CD14-positive monocyte (primary cell): ENCODE measurements around the gene NAA25. TPM values are rescaled to one million over a fixed set of nuclear protein-coding genes. Genes with fewer than 3 reads are reported as not detected.

ENCODE experiments used
- DNase-seq, 3 donors: peaks; one replicate each; pipeline ENCODE4 v3.0.0-alpha.2; 2011 to 2022
- H2AFZ ChIP-seq: 2 replicates; pipeline ENCODE4 v1.6.0; 2012; ENCODE audit warnings: mild to moderate bottlenecking, low read depth, low read length, inconsistent platforms; ENCODE audit not compliant: insufficient read depth, poor library complexity, severe bottlenecking
- H3K27ac ChIP-seq, 2 donors: 1 replicate in 1 of 2; 2 replicates in 1 of 2; pipeline ENCODE4 v1.5.1; 2012 to 2013; ENCODE audit warnings: low read length in 2 of 2, control low read depth in 1 of 2, inconsistent platforms in 1 of 2, low read depth in 1 of 2, mild to moderate bottlenecking in 1 of 2
- H3K27me3 ChIP-seq, 2 donors: one replicate each; pipeline versions ENCODE4 v1.6.0 to v1.6.1; 2011 to 2013; ENCODE audit warnings: low read length in 2 of 2; ENCODE audit not compliant: control insufficient read depth in 2 of 2, insufficient read depth in 2 of 2
- H3K36me3 ChIP-seq, 2 donors: replicated peaks in 1 of 2; 1 replicate in 1 of 2; 2 replicates in 1 of 2; pipeline versions ENCODE4 v1.5.1 to v1.6.1; 2012 to 2013; ENCODE audit warnings: low read length in 2 of 2, control low read depth in 1 of 2, inconsistent platforms in 1 of 2, mild to moderate bottlenecking in 1 of 2; ENCODE audit not compliant: insufficient read depth in 2 of 2, control insufficient read depth in 1 of 2
- H3K4me1 ChIP-seq, 2 donors: 1 replicate in 1 of 2; 2 replicates in 1 of 2; pipeline versions ENCODE4 v1.5.1 to v1.6.1; 2012 to 2013; ENCODE audit warnings: low read length in 2 of 2, control low read depth in 1 of 2, inconsistent platforms in 1 of 2, mild to moderate bottlenecking in 1 of 2, moderate library complexity in 1 of 2; ENCODE audit not compliant: insufficient read depth in 2 of 2, control insufficient read depth in 1 of 2
- H3K4me2 ChIP-seq: replicated peaks from 2 replicates; pipeline ENCODE3; 2012; ENCODE audit warnings: low read length, moderate library complexity, mild to moderate bottlenecking; ENCODE audit not compliant: poor library complexity, severe bottlenecking; ENCODE audit errors: extremely low read depth
- H3K4me3 ChIP-seq, 3 experiments: fragments of 200-600 bp in 1 of 3; sonication (generic) in 1 of 3; replicated peaks in 1 of 3; 1 replicate in 2 of 3; 2 replicates in 1 of 3; pipeline ENCODE4 v1.5.1; 2011 to 2013; ENCODE audit warnings: low read length in 3 of 3, mild to moderate bottlenecking in 3 of 3, control low read depth in 2 of 3, low read depth in 2 of 3, inconsistent platforms in 1 of 3, moderate library complexity in 1 of 3
- H3K79me2 ChIP-seq: 2 replicates; pipeline ENCODE4 v1.6.0; 2012; ENCODE audit warnings: mild to moderate bottlenecking, control low read depth, inconsistent platforms, low read length, moderate library complexity; ENCODE audit not compliant: insufficient read depth
- H3K9ac ChIP-seq: 2 replicates; pipeline ENCODE4 v1.6.0; 2017; ENCODE audit warnings: low read length, mild to moderate bottlenecking; ENCODE audit not compliant: insufficient read depth, poor library complexity, severe bottlenecking
- H3K9me3 ChIP-seq, 2 donors: replicated peaks in 1 of 2; 1 replicate in 1 of 2; 2 replicates in 1 of 2; pipeline versions ENCODE4 v1.5.1 to v1.6.1; 2012 to 2013; ENCODE audit warnings: low read length in 2 of 2, control low read depth in 1 of 2; ENCODE audit not compliant: control insufficient read depth in 1 of 2, insufficient read depth in 1 of 2
- H4K20me1 ChIP-seq: 2 replicates; pipeline ENCODE4 v1.6.0; 2012; ENCODE audit warnings: mild to moderate bottlenecking, low read length, control low read depth, moderate library complexity; ENCODE audit not compliant: insufficient read depth
- H3K27ac Mint-ChIP-seq, 7 donors: one replicate each; pipeline ENCODE4 v1.8.0; 2020; ENCODE audit warnings: mild to moderate bottlenecking in 7 of 7, mixed read lengths in 7 of 7, moderate library complexity in 6 of 7, inconsistent platforms in 2 of 7
- H3K27me3 Mint-ChIP-seq, 3 donors: one replicate each; pipeline ENCODE4 v1.8.0; 2021 to 2022; ENCODE audit warnings: low read depth in 3 of 3, mild to moderate bottlenecking in 3 of 3, mixed read lengths in 3 of 3, moderate library complexity in 3 of 3, inconsistent platforms in 1 of 3
- H3K36me3 Mint-ChIP-seq, 2 donors: one replicate each; pipeline ENCODE4 v1.8.0; 2020; ENCODE audit warnings: mixed read lengths in 2 of 2, inconsistent platforms in 1 of 2, mild to moderate bottlenecking in 1 of 2
- H3K4me1 Mint-ChIP-seq: one replicate; pipeline ENCODE4 v1.8.0; 2020; ENCODE audit warnings: mild to moderate bottlenecking, mixed read lengths
- H3K4me3 Mint-ChIP-seq, 2 donors: one replicate each; pipeline ENCODE4 v1.8.0; 2020; ENCODE audit warnings: mild to moderate bottlenecking in 2 of 2, mixed read lengths in 2 of 2, moderate library complexity in 1 of 2
- H3K9me3 Mint-ChIP-seq, 7 donors: one replicate each; pipeline ENCODE4 v1.8.0; 2020 to 2022; ENCODE audit warnings: mixed read lengths in 7 of 7, mild to moderate bottlenecking in 6 of 7, moderate library complexity in 6 of 7, inconsistent platforms in 2 of 7
- CTCF ChIP-seq: fragments of 200-600 bp; IDR thresholded peaks from one replicate; pipeline ENCODE4 v1.8.0; 2022; ENCODE audit warnings: antibody characterized with exemption, mild to moderate bottlenecking
- WGBS: methylation state at CpG from one replicate; pipeline ENCODE4 v1.1.5; 2013; ENCODE audit warnings: missing lambda C conversion rate; ENCODE audit not compliant: insufficient coverage; 5-methylcytosine and 5-hydroxymethylcytosine counted together
- intact Hi-C, 2 donors: fragments of 100-400 bp; cut with micrococcal nuclease; formaldehyde crosslinking; loops; one replicate each; pipeline versions ENCODE4 v1.15.0 to v1.15.1; 2023
- polyA plus RNA-seq, 3 donors: library from polyadenylated mRNA; depleted of rRNA in 1 of 3; unstranded in 2 of 3; stranded (reverse) in 1 of 3; fragments of 300-500 nt in 2 of 3; fragments of >200 nt in 1 of 3; fragmentation: Illumina TruSeq in 2 of 3; gene quantifications; 1 replicate in 2 of 3; 2 replicates in 1 of 3; pipeline ENCODE4 v1.2.3, GENCODE V29; 2012 to 2021

Gene NAA25
- polyA plus RNA-seq, 3 donors = 4.3 to 7.9 (median 7.3) TPM

GRCh38 chr12:111998015-111998414, 110.6 kb downstream of the NAA25 start:
- Mint-ChIP-seq H3K9me3 (no peaks in the 10 kb centered on the region), H3K27me3 (peaks cover 0 to 4% (median 3%) of the 10 kb centered on the region in 3 donors), H3K27ac (no peak overlapping the region), H3K4me3 (no peak overlapping the region), H3K36me3 (peaks cover 6 to 11% of the 10 kb centered on the region in 2 donors), H3K4me1 (peaks cover 59% of the 10 kb centered on the region)
- Histone ChIP-seq H3K4me1 (peaks cover 38 to 49% of the 10 kb centered on the region in 2 donors), H3K27me3 (no peaks in the 10 kb centered on the region), H3K9ac (no peak overlapping the region), H2AFZ (no peak overlapping the region), H3K9me3 (no peaks in the 10 kb centered on the region), H3K36me3 (no peaks in the 10 kb centered on the region), H3K79me2 (no peaks in the 10 kb centered on the region), H3K4me2 (no peak overlapping the region), H3K4me3 (no peak overlapping the region), H4K20me1 (no peaks in the 10 kb centered on the region), H3K27ac (no peak overlapping the region)
- no peak for DNase-seq
- intact Hi-C loops = no loop called here
- 100% methylated on average over 3 of the region's 4 CpGs for WGBS
- TF ChIP-seq CTCF = no peak

DNA sequence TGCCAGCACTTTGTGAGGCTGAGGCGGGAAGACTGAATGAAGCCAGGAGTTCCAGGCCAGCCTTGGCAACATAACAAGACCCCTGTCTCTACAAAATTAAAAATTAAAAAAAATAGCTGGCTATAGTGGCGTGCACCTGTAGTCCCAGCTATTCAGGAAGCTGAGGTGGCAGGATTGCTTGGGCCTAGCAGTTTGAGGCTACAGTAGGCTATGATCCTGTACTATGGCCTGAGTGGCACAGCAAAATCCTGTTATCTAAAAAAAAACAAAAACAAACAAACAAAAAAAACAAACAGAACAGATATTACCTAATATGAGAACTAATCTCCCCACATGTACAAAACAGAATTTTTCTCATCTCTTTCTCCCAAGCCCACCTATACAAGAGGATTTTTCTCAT, 111.3 kb downstream of the NAA25 start:
- Mint-ChIP-seq H3K9me3 (no peaks in the 10 kb centered on the region), H3K4me1 (peaks cover 58% of the 10 kb centered on the region)

More for the DNA sequence above, 111.3 kb downstream of the NAA25 start:
- Histone ChIP-seq H3K27ac (no peak overlapping the region), H3K79me2 (no peaks in the 10 kb centered on the region), H3K36me3 (no peaks in the 10 kb centered on the region), H3K9ac (no peak overlapping the region), H3K4me1 (peaks cover 37 to 44% of the 10 kb centered on the region in 2 donors), H3K27me3 (no peaks in the 10 kb centered on the region), H3K9me3 (no peaks in the 10 kb centered on the region), H2AFZ (no peak overlapping the region), H4K20me1 (no peaks in the 10 kb centered on the region), H3K4me2 (no peak overlapping the region), H3K4me3 (no peak overlapping the region)
- DNase-seq = no peak
- TF ChIP-seq CTCF = no peak
- H3K27ac Mint-ChIP-seq = no peak overlapping the region
- intact Hi-C loops = no loop called here
- H3K4me3 Mint-ChIP-seq = no peak overlapping the region
- H3K27me3 Mint-ChIP-seq = peaks cover 0 to 4% (median 3%) of the 10 kb centered on the region in 3 donors
- peaks cover 6 to 7% of the 10 kb centered on the region in 2 donors for H3K36me3 Mint-ChIP-seq
- WGBS = no CpG with 5 or more reads among the region's 2 CpGs
